Activated T-helper 2 cell treated with anti-CD3 and anti-CD28 coated beads, Interferon-gamma antibody, Interleukin-2, Interleukin-4, amounts not matched to agents 10 μg/mL and 5 μg/mL and 100 μg/mL, durations not matched to agents 14 hours and 24 hours and 36 hours (primary cell): ENCODE measurements around the gene SLC18A3. TPM values are rescaled to one million over a fixed set of nuclear protein-coding genes. Genes with fewer than 3 reads are reported as not detected.

Experiments used
- DNase-seq: peaks from one replicate; pipeline ENCODE4 v3.0.0; 2021; ENCODE audit warnings: low spot score
- H3K27ac Mint-ChIP-seq: one replicate; pipeline ENCODE4 v1.8.0; 2021; ENCODE audit warnings: mixed read lengths
- H3K27me3 Mint-ChIP-seq: one replicate; pipeline ENCODE4 v1.8.0; 2021; ENCODE audit warnings: low read depth, mixed read lengths
- H3K36me3 Mint-ChIP-seq: one replicate; pipeline ENCODE4 v1.8.0; 2021; ENCODE audit warnings: low read depth, mixed read lengths
- H3K4me1 Mint-ChIP-seq: one replicate; pipeline ENCODE4 v1.8.0; 2021; ENCODE audit warnings: low read depth, mixed read lengths
- H3K4me3 Mint-ChIP-seq: one replicate; pipeline ENCODE4 v1.8.0; 2021; ENCODE audit warnings: low read depth, mild to moderate bottlenecking, moderate library complexity, mixed read lengths
- H3K9me3 Mint-ChIP-seq: one replicate; pipeline ENCODE4 v1.8.0; 2021; ENCODE audit warnings: mixed read lengths
- intact Hi-C: fragments of 100-400 bp; cut with micrococcal nuclease; formaldehyde crosslinking; loops from one replicate; pipeline ENCODE4 v1.15.1; 2023
- total RNA-seq: library from RNA; stranded (reverse); gene quantifications from 2 replicates; pipeline ENCODE4 v1.2.3, GENCODE V29; 2022

SLC18A3 gene
- total RNA-seq, 1 donor from 2014 or later = 0.32 TPM

- peaks cover 4% of the 10 kb centered on the region for H3K27me3 Mint-ChIP-seq
- H3K36me3 Mint-ChIP-seq = no peaks in the 10 kb centered on the region
- H3K27ac Mint-ChIP-seq = no peak overlapping the region
- no peaks in the 10 kb centered on the region for H3K9me3 Mint-ChIP-seq
- no peak overlapping the region for H3K4me3 Mint-ChIP-seq
- intact Hi-C loops = no loop called here
- no peaks in the 10 kb centered on the region for H3K4me1 Mint-ChIP-seq
- no peak for DNase-seq
Measured at GRCh38 chr10:49628599-49628998, 18.5 kb downstream of the SLC18A3 start.

- Mint-ChIP-seq H3K4me1 (no peaks in the 10 kb centered on the region), H3K27ac (no peak overlapping the region)
- intact Hi-C loops = no loop called here
Measured at GRCh38 chr10:49629431-49629881, 19.3 kb downstream of the SLC18A3 start.

GRCh38 chr10:49631975-49632374, 21.9 kb downstream of the SLC18A3 start:
- intact Hi-C loops = no loop called here
- Mint-ChIP-seq H3K36me3 (no peaks in the 10 kb centered on the region), H3K27ac (no peak overlapping the region), H3K9me3 (no peaks in the 10 kb centered on the region), H3K4me3 (no peak overlapping the region), H3K4me1 (no peaks in the 10 kb centered on the region), H3K27me3 (peaks cover 16% of the 10 kb centered on the region)
- DNase-seq = no peak

More at GRCh38 chr10:49629431-49629881, 19.3 kb downstream of the SLC18A3 start:
- Mint-ChIP-seq H3K36me3 (no peaks in the 10 kb centered on the region), H3K4me3 (no peak overlapping the region), H3K27me3 (peaks cover 1% of the 10 kb centered on the region), H3K9me3 (no peaks in the 10 kb centered on the region)
- no peak for DNase-seq

- H3K9me3 Mint-ChIP-seq = no peaks in the 10 kb centered on the region
- no peak overlapping the region for H3K27ac Mint-ChIP-seq
- peaks cover 23% of the 10 kb centered on the region for H3K27me3 Mint-ChIP-seq
- intact Hi-C loops = no loop called here
- DNase-seq = no peak
- H3K4me3 Mint-ChIP-seq = no peak overlapping the region
- H3K4me1 Mint-ChIP-seq = no peaks in the 10 kb centered on the region
- no peaks in the 10 kb centered on the region for H3K36me3 Mint-ChIP-seq
Measured at GRCh38 chr10:49632406-49633317, 22.6 kb downstream of the SLC18A3 start.

- Mint-ChIP-seq H3K9me3 (no peaks in the 10 kb centered on the region), H3K4me3 (no peak overlapping the region), H3K36me3 (no peaks in the 10 kb centered on the region), H3K4me1 (no peaks in the 10 kb centered on the region), H3K27me3 (peaks cover 29% of the 10 kb centered on the region), H3K27ac (no peak overlapping the region)
- intact Hi-C loops = no loop called here
- no peak for DNase-seq
Measured at GRCh38 chr10:49633327-49634068, 23.4 kb downstream of the SLC18A3 start.

- no peaks in the 10 kb centered on the region for H3K36me3 Mint-ChIP-seq
- no peak overlapping the region for H3K27ac Mint-ChIP-seq
- no peaks in the 10 kb centered on the region for H3K9me3 Mint-ChIP-seq
- no peak overlapping the region for H3K4me3 Mint-ChIP-seq
- DNase-seq = no peak
- no peaks in the 10 kb centered on the region for H3K4me1 Mint-ChIP-seq
- intact Hi-C loops = no loop called here
- H3K27me3 Mint-ChIP-seq = peaks cover 29% of the 10 kb centered on the region
Measured at GRCh38 chr10:49634069-49634660, 24.1 kb downstream of the SLC18A3 start.

GRCh38 chr10:49642311-49642710, 32.2 kb downstream of the SLC18A3 start:
- DNase-seq = no peak
- Mint-ChIP-seq H3K36me3 (no peaks in the 10 kb centered on the region), H3K4me1 (no peaks in the 10 kb centered on the region), H3K27me3 (peaks cover 16% of the 10 kb centered on the region), H3K27ac (no peak overlapping the region), H3K9me3 (no peaks in the 10 kb centered on the region), H3K4me3 (no peak overlapping the region)
- intact Hi-C loops = no loop called here

- Mint-ChIP-seq H3K36me3 (no peaks in the 10 kb centered on the region), H3K9me3 (no peaks in the 10 kb centered on the region), H3K27me3 (peaks cover 8% of the 10 kb centered on the region), H3K4me1 (peaks cover 3% of the 10 kb centered on the region), H3K27ac (no peak overlapping the region), H3K4me3 (no peak overlapping the region)
- DNase-seq = no peak
- intact Hi-C loops = no loop called here
Measured at GRCh38 chr10:49643241-49644034, 33.3 kb downstream of the SLC18A3 start.

GRCh38 chr10:49644035-49644646, 34.0 kb downstream of the SLC18A3 start:
- Mint-ChIP-seq H3K9me3 (no peaks in the 10 kb centered on the region), H3K27ac (no peak overlapping the region), H3K27me3 (peaks cover 8% of the 10 kb centered on the region), H3K4me3 (no peak overlapping the region), H3K4me1 (peaks cover 8% of the 10 kb centered on the region), H3K36me3 (no peaks in the 10 kb centered on the region)
- intact Hi-C loops = no loop called here
- no peak for DNase-seq

- intact Hi-C loops = no loop called here
- no peak overlapping the region for H3K27ac Mint-ChIP-seq
- H3K4me3 Mint-ChIP-seq = no peak overlapping the region
- H3K4me1 Mint-ChIP-seq = peaks cover 21% of the 10 kb centered on the region
- no peak for DNase-seq
- H3K27me3 Mint-ChIP-seq = peaks cover 7% of the 10 kb centered on the region
- H3K36me3 Mint-ChIP-seq = no peaks in the 10 kb centered on the region
- no peaks in the 10 kb centered on the region for H3K9me3 Mint-ChIP-seq
Measured at GRCh38 chr10:49645417-49645816, 35.3 kb downstream of the SLC18A3 start.

GRCh38 chr10:49645871-49646870, 36.1 kb downstream of the SLC18A3 start:
- H3K4me3 Mint-ChIP-seq = no peak overlapping the region
- no peaks in the 10 kb centered on the region for H3K9me3 Mint-ChIP-seq
- DNase-seq = no peak
- intact Hi-C loops = no loop called here
- peaks cover 21% of the 10 kb centered on the region for H3K4me1 Mint-ChIP-seq
- H3K36me3 Mint-ChIP-seq = no peaks in the 10 kb centered on the region
- no peak overlapping the region for H3K27ac Mint-ChIP-seq
- peaks cover 5% of the 10 kb centered on the region for H3K27me3 Mint-ChIP-seq
